Inflammatory macrophage (primary cell): Measurements from ENCODE around the gene BHLHA9.
A peak's percentile ranks its signal among the peaks of the same experiment; 100 is the strongest.

ENCODE experiments used
- DNase-seq, 2 donors: peaks; one replicate each; pipeline ENCODE4 v3.0.0-alpha.2; 2020 to 2022

BHLHA9 gene

GRCh38 chr17:1256699-1257098 lies 13.5 kb upstream of the BHLHA9 start:
- no peak for DNase-seq

- DNase-seq = no peak
Measured at GRCh38 chr17:1260086-1260769, 10.0 kb upstream of the BHLHA9 start.

GRCh38 chr17:1260770-1261161 lies 9.5 kb upstream of the BHLHA9 start:
- DNase-seq = no peak

- no peak for DNase-seq
Measured at GRCh38 chr17:1264196-1264595, 6.0 kb upstream of the BHLHA9 start.

GRCh38 chr17:1267471-1267943 lies 2.7 kb upstream of the BHLHA9 start:
- no peak for DNase-seq

- DNase-seq = no peak
Measured at GRCh38 chr17:1271030-1271423, 783 bp downstream of the BHLHA9 start.

- DNase-seq = no peak
Measured at GRCh38 chr17:1271441-1271840, 1.2 kb downstream of the BHLHA9 start.

- no peak for DNase-seq
Measured at GRCh38 chr17:1272701-1273100, 2.5 kb downstream of the BHLHA9 start.

- no peak for DNase-seq
Measured at GRCh38 chr17:1273492-1274244, 3.4 kb downstream of the BHLHA9 start.

GRCh38 chr17:1274245-1274608 lies 4.0 kb downstream of the BHLHA9 start:
- no peak for DNase-seq

- no peak for DNase-seq
Measured at GRCh38 chr17:1275205-1275961, 5.1 kb downstream of the BHLHA9 start.

- DNase-seq = peak; percentile 41 to 56
Measured at GRCh38 chr17:1275962-1276736, 5.9 kb downstream of the BHLHA9 start.

- DNase-seq = no peak
Measured at GRCh38 chr17:1280652-1281051, 10.4 kb downstream of the BHLHA9 start.

- no peak for DNase-seq
Measured at GRCh38 chr17:1286379-1287106, 16.3 kb downstream of the BHLHA9 start.

GRCh38 chr17:1289695-1290094 lies 19.5 kb downstream of the BHLHA9 start:
- no peak for DNase-seq

- no peak for DNase-seq
Measured at GRCh38 chr17:1290676-1291075, 20.4 kb downstream of the BHLHA9 start.

GRCh38 chr17:1294157-1294717 lies 24.0 kb downstream of the BHLHA9 start:
- no peak for DNase-seq

GRCh38 chr17:1298606-1299005 lies 28.4 kb downstream of the BHLHA9 start:
- DNase-seq = no peak

- DNase-seq = no peak
Measured at GRCh38 chr17:1299552-1300370, 29.5 kb downstream of the BHLHA9 start.

GRCh38 chr17:1300371-1300905 lies 30.2 kb downstream of the BHLHA9 start:
- no peak for DNase-seq
